HG03442 (cell line): ENCODE measurements around the gene NUP210.

Experiments
- ATAC-seq: cut with Tn5 transposase; IDR thresholded peaks from one replicate; pipeline ENCODE4 v1.9.1; 2021; ENCODE audit warnings: mild to moderate bottlenecking, moderate library complexity; ENCODE audit not compliant: unreplicated experiment

Gene NUP210

DNA sequence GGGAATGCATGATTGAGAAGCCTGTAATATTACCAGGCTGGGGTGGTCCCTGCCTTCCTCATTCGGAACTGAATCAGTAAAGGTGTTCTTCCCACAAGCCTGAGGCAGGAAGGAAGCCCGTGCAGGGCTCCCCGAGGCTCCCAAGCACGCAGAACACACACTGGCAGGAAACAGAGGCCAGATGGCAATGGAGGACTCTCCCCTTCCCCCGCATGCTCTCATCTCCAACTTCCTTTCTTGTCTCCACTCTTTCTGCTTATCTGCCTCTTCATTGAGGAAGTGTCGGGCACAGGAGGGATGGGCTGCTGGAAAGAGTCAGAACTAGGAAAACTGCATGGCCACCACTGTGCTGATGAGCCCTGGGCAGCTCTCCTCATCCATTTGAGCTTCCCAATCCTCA lies 123.5 kb downstream of the NUP210 start:
- ATAC-seq, result no peak

DNA sequence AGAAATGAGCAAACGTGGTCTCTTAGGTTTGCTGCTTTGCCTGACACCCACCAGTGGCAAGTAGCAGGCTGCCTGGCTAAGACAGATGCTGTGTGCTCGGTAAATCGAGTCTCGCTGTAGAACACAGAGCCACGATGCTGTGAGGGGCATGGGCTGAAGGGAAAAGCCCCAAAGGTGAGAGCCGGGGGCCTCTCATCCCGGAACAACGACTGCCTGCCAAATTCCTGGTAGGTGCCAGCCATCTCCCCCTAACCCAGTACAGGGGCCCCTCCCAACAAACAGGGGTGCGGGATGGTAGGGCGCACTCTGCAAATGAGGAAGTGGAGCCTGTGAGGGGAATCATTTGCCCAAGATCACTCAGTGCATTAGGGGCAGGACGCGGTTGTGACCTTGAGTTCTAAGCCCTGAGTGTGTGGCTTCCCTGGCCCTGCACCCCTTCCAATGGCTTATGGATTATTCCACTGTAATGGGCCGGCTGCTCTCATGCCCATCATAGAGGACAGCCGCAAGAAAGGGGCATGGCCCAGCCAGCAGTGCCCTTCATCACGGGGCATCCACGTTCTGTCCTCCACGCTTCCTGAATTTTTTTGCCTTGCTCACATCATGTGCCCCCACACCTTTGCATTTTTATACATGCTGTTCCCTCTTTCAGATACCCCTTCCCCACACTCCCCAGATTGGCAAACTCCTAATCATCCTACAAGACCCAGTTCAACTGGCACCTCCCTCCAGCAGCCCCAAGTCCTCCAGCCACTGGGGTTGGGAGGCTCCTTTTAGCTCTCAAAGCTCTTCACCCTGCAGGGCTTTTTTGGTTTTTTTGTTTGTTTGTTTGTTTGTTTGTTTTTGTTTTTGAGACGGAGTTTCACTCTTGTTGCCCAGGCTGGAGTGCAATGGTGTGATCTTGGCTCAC lies 125.4 kb downstream of the NUP210 start:
- ATAC-seq, result no peak

DNA sequence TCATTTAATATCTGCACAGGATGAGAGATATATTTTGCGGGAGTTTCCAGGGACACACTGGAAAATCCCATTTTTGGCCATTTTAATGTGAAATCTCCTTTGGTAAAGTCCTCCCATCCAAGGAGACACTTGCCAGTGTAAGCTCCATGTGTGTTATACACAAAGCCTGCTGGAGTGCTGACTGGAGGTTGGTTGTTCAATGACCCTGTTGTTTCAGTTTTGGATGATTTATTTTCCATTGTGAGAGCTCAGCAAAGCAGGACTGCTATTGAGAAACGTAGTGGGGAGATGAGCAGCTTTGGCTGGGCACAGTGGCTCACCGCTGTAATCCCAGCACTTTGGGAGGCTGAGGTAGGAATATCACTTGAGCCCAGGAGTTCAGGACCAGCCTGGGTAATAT lies 127.7 kb downstream of the NUP210 start:
- no peak for ATAC-seq

DNA sequence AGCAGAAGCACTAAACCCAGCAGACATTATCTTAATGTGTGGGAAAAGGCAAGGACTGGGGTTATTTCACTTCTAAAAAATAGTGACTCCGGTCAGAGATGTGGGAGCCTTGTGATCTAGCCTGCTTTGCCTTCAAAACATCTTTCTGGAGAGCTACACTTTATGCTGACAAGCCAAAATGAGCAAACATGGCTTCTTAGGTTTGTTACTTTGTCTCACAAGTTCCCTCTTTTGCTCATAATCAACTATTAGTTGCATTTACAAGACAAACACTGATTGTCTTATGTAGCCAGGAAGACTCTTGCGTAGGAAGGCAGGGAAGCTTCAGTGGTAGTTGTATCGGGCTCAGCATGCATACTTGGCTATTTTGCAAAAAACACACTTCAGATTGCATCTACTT lies 129.2 kb downstream of the NUP210 start:
- ATAC-seq, result no peak

DNA sequence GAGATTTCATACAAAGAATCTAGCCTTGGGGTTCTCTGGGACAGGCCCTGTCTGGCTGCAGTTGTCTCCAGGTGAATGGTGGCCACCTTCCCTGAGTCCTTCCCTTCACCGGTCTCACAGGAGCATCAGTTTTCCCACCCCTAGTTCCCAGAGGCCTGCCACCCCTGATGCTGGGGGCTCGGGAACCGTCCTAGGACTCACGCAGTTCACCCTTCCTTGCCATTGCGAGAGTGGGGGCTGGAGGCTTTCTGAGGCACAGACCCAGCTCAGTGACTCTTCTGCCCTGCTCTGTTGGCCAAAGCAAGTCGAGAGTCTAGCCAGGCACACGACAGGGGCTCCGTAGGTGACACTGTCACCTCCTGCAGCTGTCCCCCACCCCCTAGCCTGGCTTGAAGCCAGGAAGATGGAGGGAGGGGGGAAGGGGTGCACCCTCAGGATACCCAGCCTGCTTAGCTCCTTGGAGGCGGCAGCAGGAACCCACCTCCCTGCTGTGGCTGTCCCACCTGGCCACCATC lies 130.3 kb downstream of the NUP210 start:
- no peak for ATAC-seq

DNA sequence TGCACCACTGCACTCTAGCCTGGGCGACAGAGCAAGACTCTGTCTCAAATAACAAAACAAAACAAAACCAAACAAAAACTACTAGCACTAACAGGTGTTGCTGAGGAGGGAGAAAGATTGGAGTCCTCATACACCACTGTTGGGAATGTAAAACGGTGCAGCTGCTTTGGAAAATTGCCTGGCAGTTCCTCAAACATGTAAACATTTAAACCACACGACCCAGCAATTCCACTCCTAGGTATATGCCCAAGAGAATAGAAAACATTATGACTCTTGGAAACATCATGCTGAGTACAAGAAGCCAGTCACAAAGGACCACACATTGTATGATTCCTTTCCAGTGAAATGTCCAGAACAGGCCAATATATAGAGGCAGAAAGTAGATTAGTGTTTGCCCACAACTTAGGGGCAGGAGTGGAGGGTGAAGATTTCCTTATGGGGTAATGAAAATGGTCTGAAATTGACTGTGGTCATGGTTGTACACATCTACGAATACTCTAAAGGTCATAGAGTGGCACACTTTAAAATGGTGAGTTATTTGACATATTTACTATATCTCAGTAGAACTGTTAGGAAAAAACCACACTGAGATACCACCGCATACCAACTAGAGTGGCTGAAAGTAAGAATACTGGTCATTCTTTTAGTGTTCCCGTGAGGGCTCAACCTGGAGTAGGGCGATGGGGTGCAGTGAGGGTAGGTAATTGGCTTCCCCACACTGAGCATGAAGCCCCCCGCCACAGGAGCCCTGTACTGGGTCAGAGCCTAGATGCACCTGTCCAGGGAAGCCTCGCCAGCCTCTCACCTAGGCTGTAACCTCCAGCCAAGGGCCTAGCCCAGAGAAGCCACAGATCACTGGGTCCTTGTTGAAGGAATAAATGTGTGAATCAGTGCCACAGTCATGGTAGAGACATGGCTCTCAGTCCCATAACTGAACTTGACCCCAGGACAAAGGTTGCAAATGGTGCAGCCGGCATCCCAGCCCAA lies 131.1 kb downstream of the NUP210 start:
- ATAC-seq, result no peak

DNA sequence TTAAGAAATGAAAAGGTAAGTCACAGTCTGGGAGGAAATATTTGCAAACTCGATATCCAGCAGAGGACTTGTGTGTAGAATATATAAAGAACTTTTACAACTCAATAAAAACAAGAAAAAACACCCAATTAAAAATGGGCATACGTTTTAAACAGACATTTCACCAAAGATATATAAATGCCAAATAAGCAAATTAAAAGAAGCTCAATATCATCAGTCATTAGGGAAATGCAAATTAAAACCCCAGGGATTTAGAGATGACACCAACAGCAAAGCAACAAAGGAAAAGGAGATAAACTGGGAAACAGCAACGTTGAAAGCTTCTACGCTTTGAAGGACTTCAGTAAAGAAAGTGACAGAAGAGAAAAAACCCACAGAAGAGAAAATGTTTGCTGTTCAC lies 132.3 kb downstream of the NUP210 start:
- no peak for ATAC-seq

DNA sequence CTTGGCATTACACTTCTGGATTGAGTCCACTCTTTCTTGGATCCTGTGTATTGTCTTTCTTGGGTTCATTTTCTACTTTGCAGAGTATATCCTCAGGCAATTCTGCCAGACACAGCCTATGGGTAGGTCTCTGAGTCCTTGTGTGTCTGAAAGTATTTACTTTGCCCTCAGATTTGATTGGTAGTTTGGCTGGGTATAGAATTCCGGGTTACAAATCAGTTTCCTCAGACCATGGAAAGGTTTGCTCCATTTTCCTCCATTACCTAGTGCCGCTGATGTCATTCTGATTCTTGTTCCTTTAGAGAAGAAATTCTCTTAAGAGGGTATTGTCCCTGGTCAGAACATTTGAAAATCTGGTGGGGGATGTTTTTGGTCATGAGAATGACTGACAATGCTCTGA lies 133.2 kb downstream of the NUP210 start:
- no peak for ATAC-seq

DNA sequence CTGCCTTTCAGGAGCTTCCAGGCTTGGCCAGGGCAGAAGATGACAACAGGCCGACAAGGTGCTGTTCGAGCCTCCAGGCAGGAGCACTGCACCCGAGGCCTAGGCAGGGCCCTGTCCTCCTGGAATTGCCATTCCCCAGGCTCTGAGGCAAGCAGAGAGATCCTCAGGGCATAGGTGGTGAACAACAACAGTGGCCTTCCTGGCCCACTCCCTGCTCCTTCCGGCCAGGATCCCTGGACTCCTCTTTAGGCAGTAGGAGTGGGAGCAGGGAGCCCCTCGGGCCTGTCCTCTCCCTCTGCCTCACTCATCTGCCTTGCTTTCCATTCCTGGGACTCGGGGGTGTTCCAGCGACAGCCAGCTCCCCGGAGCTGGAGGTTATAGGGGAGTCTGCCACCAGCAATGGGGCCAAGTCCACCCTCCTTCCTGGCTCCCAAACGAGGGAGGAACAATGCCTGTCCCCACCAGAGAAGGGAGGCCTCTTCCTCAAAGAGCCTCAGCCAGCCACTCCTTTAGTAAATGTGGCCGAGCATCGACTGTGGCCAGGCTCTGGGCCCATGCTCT lies 135.0 kb downstream of the NUP210 start:
- ATAC-seq, result no peak

DNA sequence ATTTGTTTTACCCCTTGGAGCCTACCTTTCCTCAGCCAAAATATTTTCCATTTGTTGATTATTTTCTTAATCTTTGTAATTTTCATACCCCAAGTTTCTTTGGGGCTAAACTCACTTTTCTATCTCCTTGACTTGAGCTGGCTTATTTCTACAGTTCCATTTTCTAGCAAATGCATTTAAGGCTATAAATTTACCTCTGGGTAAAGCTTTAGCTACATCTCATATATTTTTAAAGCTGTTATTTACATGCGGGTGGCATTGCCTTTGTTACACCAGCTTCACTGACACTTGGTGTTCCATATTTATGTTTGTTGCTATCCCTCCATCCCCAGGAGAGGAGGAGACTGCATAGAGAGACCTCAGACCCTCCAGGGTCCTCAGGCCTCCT lies 136.3 kb downstream of the NUP210 start:
- no peak for ATAC-seq

DNA sequence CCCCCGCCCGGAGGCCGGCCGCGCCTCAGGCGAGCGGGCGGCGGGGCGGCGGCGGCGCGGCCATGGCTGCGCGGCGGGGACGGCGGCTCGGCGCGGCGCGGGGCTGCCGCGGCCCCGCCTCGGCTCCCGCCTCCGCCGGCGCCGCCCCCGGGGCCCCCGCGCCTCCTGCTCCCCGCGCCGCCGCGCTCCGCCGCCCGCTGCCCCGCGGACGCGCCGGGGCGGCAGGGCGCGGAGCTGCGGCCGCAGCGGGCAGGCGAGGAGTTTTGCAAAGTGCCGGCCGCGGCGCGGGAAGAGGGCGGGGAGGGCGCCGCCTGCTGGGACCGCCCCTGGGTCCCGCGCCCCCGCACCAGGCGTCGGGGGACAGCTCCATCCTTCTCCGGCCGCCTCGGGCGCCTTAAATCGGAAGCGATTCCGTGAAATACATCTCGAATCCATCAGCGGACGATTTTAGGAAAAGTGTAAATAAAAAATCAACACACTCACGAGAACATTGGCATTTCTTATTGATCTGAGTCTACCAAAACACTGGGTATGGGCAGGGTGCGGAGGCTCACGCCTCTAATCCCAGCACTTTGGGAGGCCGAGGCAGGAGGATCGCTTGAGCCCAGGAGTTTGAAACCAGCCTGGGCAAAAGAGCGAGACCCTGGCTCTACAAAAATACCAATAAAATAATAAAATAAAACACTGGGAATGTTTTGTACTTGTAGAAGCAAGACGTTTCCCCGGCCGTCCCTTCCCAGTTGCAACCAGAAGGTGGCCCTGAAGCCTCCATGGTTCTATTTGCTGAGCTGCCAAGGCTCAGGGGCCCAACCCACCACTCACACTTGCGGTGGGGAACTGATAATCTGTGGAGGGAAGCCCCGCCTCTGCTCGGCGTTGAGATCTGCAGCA lies 136.9 kb downstream of the NUP210 start:
- no peak for ATAC-seq

DNA sequence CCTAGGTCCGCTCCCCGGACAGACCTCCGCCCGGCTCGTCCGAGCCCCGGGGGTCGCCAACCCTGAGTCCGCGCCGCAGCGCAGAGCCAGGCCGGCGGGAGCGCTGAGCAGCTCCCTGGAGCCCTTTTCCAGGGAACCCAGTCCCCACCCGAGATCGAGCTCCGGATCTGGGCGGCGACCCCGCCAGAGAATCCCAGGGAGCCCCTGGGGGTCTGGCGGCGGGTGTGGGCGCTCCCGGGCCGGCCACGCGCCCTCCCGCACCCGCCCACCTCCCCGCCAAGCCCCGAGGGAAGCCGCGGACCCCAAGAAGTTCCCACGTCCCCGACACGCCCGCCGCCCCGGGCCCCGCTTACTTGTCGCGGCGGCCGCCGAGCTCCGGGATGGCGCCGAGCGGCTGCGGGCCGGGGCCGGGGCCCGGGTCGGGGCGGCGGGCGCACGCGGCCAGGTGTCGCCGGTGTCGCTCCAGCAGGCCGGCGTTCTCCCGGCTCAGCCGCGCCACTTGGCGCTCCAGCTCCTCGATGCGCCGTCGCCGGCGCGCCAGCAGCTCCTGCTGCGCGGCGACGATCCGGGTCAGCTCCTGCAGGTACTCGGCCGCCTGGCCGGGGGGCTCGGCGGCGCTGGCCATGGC lies 137.7 kb downstream of the NUP210 start:
- ATAC-seq, result no peak

DNA sequence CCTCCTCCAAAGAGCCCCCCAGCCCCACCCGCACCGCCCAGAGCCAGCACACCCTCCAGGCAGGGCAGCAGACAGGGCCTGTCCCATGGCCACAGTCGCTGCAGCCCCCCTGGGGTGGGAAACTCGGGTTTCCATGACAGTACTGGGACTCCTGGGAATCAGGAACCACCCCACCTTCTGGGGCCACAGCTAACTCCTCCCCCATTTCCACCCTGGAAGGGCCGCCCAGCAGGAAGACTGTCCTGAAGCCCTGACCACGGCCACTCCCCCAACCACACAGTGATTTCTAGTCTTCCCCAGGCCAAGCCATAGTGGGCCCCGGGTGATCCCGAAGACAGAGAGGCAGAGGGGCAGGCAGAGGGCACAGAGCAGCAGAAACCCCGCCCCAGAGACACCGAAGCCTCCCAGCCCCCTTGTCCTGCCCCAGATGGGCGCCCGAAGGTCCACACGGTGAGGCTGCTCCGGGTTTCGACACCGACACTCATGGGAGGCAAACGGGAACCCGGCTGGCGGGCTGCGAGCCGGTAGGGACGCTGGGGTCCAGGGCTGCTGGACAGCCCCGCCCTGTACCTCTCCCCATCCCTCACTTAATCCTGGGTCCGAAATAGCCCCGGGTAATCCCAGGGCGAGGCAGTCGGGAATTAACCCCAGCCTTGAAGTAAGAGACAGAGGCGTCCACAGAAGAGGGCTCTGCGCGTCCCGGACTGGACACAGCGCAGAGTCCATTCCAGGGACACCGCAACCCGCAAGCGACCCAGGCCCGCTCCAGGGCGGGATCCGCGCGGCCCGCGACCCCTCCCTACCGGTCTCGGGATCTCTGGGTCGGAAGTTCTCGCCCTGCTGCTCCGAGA lies 138.4 kb downstream of the NUP210 start:
- no peak for ATAC-seq

DNA sequence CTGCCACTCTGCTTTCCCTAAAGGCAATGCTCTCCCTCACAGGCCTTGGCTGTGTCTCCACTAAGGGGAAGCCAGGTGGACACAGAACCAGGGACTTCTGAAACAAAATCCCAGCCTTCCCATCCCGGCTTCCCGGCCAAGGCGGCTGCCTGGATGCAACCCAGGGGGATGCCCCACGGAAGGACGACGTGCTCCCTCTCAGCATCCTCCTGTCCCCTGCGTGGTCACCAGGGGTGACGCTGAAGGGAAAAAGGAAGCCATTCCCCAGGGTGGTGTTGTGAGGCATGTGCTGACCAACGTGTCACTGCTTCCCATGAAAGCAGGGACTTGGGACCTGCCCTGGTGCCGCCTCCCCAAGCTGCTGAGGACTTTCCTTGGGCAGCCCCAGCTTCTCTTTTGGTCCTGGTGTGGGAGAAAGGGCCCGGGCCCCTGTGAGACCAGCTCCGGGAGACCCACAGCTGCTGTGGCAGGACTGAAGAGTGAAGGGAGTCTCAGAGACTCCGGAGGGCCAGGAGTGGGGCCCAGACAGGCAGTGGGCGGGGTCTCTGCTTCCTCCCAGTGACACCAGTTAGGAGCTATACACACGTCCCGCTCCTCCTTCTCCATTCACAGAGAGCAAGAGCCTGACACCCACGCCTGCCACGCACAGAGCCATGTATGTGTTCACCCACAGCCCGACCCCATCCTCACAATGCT lies 139.2 kb downstream of the NUP210 start:
- no peak for ATAC-seq

DNA sequence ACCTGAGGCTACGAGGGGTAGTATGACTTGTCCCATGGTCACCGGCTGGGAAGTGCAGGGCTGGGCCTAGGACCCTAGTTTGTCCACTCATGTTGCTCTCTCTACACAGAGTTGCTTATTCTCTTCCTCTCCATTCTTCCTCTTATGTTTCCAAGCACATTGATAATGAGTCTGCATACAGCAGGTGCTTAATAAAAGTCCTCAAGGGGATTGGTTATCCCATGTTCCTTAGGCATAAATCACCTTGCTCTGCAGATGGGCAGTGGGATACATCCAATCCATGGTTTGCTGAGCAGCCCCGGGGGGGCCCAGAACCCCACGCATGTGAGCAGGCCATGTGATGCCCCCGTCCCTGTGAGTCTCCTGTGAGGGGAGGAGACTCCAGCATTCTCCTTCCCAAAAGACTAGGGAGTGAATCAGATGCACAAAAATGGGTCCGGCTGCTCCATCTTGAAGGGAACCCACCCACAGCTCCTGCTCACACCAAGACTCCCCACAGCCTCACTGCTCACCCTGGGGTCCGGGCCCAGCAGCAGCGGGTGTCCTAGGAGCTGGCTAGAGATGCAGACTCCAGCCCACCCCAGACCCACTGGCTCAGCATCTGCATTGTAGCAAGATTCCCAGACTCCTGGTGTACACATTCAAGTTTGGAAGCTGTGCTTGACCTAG lies 139.9 kb downstream of the NUP210 start:
- ATAC-seq, result no peak

DNA sequence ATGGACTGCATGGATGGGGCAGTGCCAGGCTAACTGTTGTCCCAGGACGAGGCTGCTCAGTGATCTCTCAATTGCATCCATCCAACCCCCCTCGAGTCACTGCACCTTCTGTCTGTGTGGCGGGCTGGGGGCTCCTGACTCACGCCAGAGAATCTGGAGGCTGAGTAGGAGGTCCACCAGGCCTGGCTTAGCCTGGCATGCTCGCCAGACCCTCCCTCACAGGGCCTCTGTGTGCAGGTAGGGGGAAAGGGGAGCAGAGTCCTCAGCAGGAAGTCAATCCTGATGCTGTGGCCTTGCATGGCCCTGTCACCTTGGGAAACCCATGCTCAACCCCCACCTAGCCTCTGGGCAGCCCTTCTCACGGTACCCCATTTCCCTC lies 140.6 kb downstream of the NUP210 start:
- no peak for ATAC-seq

DNA sequence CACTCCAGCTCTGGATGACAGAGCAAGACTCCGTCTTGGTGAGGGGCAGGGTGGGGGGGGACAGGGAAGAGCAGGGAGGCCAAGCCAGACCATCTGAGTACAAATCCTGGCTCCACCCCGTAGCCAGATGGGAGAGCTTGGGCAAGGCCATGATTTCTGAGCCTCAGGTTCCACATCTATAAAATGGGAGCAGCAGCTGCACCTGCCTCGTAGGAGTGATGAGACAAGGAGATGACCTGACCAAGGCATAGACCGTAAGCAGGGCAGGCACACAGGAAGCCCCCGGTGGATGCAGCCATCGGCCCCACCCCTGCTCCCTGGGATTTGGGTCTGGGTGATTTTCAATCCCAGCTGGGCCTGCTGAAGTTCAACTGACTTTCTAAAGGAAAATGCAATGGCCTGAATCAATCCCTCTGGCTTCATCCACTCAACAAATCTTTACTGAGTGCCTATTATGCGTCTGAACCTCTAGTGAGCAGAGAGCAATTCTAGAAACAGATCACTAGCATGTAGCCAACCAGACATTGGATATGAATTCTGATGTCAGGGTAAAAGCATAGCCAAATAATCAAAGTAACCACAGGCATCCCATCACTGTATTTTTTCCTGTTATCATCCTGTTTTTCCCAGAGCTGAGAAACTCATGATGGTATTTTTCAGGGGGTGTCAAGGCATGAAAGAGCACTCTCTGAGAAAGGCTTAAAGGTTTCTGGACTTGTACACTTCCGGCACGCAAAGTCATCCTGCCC lies 141.2 kb downstream of the NUP210 start:
- ATAC-seq, result no peak
